Endothelial cell (in vitro differentiated cells): ENCODE data around the gene PLEKHA4. TPM values are rescaled to one million over a fixed set of nuclear protein-coding genes. Genes with fewer than 3 reads are reported as not detected.
"Not testable (repeated sequence)": the region's sequence is repeated elsewhere in the genome, so short reads cannot be mapped to it uniquely, and the experiment has no call there.

Source experiments
- DNase-seq: peaks from one replicate; pipeline ENCODE4 v3.0.0; 2021; ENCODE audit warnings: low spot score
- H3K27ac Mint-ChIP-seq: one replicate; pipeline ENCODE4 v1.8.0; 2021; ENCODE audit warnings: mixed read lengths, inconsistent platforms; ENCODE audit not compliant: unreplicated experiment
- H3K27me3 Mint-ChIP-seq: one replicate; pipeline ENCODE4 v1.8.0; 2021; ENCODE audit warnings: mild to moderate bottlenecking, moderate library complexity, mixed read lengths, inconsistent platforms; ENCODE audit not compliant: unreplicated experiment
- H3K36me3 Mint-ChIP-seq: one replicate; pipeline ENCODE4 v1.8.0; 2021; ENCODE audit warnings: mild to moderate bottlenecking, low read depth, mixed read lengths, inconsistent platforms; ENCODE audit not compliant: unreplicated experiment
- H3K4me1 Mint-ChIP-seq: one replicate; pipeline ENCODE4 v1.8.0; 2021; ENCODE audit warnings: mild to moderate bottlenecking, mixed read lengths, inconsistent platforms; ENCODE audit not compliant: unreplicated experiment
- H3K4me3 Mint-ChIP-seq: one replicate; pipeline ENCODE4 v1.8.0; 2021; ENCODE audit warnings: mild to moderate bottlenecking, mixed read lengths, inconsistent platforms; ENCODE audit not compliant: unreplicated experiment
- H3K9me3 Mint-ChIP-seq: one replicate; pipeline ENCODE4 v1.8.0; 2021; ENCODE audit warnings: mixed read lengths, inconsistent platforms; ENCODE audit not compliant: unreplicated experiment
- total RNA-seq: library from RNA; stranded (reverse); fragmentation: NEBNext Ultra II Directional; extraction: Animal tissue kit (Norgen Biotek cat#: 25700); gene quantifications from one replicate; pipeline ENCODE4 v1.2.1, GENCODE V29; 2021; ENCODE audit not compliant: unreplicated experiment
- TF ChIP-seq, protein P1 (sequence below): fragments of 200-600 bp; sonication (generic); IDR thresholded peaks from one replicate; pipeline ENCODE4 v1.5.0; 2021; ENCODE audit warnings: antibody characterized with exemption; ENCODE audit not compliant: unreplicated experiment

PLEKHA4 gene
- total RNA-seq, 1 donor from 2014 or later, result 14.1 TPM

DNA sequence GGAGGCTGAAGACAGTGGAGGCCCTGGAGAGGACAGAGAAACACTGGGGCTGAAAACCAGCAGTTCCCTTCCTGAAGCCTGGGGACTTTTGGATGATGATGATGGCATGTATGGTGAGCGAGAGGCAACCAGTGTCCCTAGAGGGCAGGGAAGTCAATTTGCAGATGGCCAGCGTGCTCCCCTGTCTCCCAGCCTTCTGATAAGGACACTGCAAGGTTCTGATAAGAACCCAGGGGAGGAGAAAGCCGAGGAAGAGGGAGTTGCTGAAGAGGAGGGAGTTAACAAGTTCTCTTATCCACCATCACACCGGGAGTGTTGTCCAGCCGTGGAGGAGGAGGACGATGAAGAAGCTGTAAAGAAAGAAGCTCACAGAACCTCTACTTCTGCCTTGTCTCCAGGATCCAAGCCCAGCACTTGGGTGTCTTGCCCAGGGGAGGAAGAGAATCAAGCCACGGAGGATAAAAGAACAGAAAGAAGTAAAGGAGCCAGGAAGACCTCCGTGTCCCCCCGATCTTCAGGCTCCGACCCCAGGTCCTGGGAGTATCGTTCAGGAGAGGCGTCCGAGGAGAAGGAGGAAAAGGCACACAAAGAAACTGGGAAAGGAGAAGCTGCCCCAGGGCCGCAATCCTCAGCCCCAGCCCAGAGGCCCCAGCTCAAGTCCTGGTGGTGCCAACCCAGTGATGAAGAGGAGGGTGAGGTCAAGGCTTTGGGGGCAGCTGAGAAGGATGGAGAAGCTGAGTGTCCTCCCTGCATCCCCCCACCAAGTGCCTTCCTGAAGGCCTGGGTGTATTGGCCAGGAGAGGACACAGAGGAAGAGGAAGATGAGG is 5.3 kb upstream of the PLEKHA4 start:
- Mint-ChIP-seq H3K36me3 (peaks cover 49% of the 10 kb centered on the region), H3K4me3 (peak overlapping the region; percentile 100), H3K27ac (peak overlapping the region; percentile 100), H3K4me1 (peaks cover 42% of the 10 kb centered on the region), H3K9me3 (no peaks in the 10 kb centered on the region), H3K27me3 (peaks cover 48% of the 10 kb centered on the region)
- TF ChIP-seq, protein P1, sequence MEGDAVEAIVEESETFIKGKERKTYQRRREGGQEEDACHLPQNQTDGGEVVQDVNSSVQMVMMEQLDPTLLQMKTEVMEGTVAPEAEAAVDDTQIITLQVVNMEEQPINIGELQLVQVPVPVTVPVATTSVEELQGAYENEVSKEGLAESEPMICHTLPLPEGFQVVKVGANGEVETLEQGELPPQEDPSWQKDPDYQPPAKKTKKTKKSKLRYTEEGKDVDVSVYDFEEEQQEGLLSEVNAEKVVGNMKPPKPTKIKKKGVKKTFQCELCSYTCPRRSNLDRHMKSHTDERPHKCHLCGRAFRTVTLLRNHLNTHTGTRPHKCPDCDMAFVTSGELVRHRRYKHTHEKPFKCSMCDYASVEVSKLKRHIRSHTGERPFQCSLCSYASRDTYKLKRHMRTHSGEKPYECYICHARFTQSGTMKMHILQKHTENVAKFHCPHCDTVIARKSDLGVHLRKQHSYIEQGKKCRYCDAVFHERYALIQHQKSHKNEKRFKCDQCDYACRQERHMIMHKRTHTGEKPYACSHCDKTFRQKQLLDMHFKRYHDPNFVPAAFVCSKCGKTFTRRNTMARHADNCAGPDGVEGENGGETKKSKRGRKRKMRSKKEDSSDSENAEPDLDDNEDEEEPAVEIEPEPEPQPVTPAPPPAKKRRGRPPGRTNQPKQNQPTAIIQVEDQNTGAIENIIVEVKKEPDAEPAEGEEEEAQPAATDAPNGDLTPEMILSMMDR, result no peak
- no peak for DNase-seq

DNA sequence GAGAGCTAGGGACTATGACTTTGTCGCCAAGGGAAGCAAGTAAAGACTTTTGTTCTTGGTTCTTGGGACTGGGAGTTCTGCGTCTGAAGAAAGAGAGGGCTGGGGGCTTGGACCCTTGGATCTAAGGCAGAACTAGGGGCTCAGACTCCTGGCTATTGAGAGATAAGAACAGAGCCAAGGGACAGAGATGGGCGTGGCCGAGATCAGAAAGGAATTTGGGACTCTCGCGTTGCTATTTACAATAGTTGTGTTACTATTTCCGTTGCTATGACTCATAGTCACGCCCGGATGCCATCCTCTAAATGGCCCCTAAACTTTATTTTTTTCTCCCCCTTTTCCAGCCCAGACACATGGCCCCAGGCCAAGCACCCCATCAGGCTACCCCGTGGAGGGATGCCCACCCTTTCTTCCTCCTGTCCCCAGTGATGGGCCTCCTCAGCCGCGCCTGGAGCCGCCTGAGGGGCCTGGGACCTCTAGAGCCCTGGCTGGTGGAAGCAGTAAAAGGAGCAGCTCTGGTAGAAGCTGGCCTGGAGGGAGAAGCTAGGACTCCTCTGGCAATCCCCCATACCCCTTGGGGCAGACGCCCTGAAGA is 4.6 kb upstream of the PLEKHA4 start:
- Mint-ChIP-seq H3K36me3 (peaks cover 51% of the 10 kb centered on the region), H3K9me3 (no peaks in the 10 kb centered on the region), H3K4me1 (peaks cover 47% of the 10 kb centered on the region), H3K4me3 (peak overlapping the region; percentile 100), H3K27me3 (peaks cover 43% of the 10 kb centered on the region), H3K27ac (peak overlapping the region; percentile 100)
- peak; percentile 59 for DNase-seq
- TF ChIP-seq, protein P1, result no peak

DNA sequence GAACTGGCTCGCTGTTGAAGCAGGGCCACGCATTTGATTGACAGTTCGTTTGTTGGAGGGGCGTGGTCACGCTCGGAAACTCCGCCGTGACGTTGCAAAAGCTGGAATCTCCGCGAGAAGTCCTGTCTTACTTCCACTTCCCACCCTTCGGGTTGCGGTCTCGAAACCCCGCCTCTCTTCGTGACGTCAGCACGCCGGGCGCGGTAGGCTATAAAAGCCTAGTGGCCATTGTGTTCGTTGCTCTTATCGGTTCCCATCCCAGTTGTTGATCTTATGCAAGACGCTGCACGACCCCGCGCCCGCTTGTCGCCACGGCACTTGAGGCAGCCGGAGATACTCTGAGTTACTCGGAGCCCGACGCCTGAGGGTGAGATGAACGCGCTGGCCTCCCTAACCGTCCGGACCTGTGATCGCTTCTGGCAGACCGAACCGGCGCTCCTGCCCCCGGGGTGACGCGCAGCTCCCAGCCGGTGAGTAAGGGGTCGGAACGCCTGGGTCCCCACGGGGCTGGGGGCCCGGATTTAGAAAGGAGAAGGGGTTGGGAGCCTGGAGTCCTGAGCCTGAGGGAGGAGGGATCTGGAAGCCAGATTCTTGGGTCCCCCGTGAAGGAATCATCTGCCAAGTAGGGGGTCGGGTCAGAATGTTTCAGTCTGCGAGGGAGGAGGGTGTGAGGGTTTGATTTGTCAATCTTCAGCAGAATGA is 3.9 kb upstream of the PLEKHA4 start, which contains the start of gene PPP1R15A:
Gene PPP1R15A, plus strand, starts transcription at position 240 of the 702 bp plus-strand sequence. CDS start 813 bp downstream, outside the sequence.
- DNase-seq, result peak; percentile 99
- peaks cover 46% of the 10 kb centered on the region for H3K4me1 Mint-ChIP-seq
- peaks cover 40% of the 10 kb centered on the region for H3K27me3 Mint-ChIP-seq
- peak within 1 kb of the TSS; percentile 100 for H3K4me3 Mint-ChIP-seq
- no peaks in the 10 kb centered on the region for H3K9me3 Mint-ChIP-seq
- TF ChIP-seq, protein P1, result no peak
- H3K36me3 Mint-ChIP-seq, result peaks cover 49% of the 10 kb centered on the region
- H3K27ac Mint-ChIP-seq, result peak within 1 kb of the TSS; percentile 100

DNA sequence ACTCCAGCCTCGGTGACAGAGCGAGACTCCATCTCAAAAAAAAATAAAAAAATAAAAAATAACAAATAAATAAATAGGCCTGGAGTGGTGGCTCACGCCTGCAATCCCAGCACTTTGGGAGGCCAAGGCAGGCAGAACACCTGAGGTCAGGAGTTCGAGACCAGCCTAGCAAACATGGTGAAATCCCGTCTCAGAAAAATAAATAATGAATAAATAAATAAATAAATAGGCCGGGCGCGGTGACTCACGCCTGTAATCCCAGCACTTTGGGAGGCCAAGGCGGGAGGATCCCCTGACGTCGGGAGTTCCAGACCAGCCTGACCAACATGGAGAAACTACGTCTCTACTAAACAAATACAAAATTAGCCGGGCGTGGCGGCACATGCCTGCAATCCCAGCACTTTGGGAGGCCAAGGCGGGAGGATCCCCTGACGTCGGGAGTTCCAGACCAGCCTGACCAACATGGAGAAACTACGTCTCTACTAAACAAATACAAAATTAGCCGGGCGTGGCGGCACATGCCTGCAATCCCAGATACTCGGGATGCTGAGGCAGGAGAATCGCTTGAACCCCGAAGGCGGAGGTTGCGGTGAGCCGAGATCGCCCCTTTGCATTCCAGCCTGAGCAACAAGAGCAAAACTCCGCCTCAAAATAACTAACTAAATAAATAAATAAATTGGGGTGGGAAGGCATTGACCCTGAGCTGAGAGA is 3.2 kb upstream of the PLEKHA4 start:
- Mint-ChIP-seq H3K4me3 (peak overlapping the region; percentile 100), H3K27me3 (peaks cover 40% of the 10 kb centered on the region), H3K36me3 (peaks cover 53% of the 10 kb centered on the region), H3K27ac (peak overlapping the region; percentile 100), H3K4me1 (peaks cover 52% of the 10 kb centered on the region)
- H3K9me3 Mint-ChIP-seq, DNase-seq: not testable (repeated sequence)

- no peaks in the 10 kb centered on the region for H3K9me3 Mint-ChIP-seq
These were observed 1.6 kb upstream of the PLEKHA4 start for GRCh38 chr19:48870048-48870447.

More at GRCh38 chr19:48870048-48870447, 1.6 kb upstream of the PLEKHA4 start:
- no peak overlapping the region for H3K4me3 Mint-ChIP-seq
- H3K27me3 Mint-ChIP-seq, result peaks cover 32% of the 10 kb centered on the region
- peaks cover 40% of the 10 kb centered on the region for H3K36me3 Mint-ChIP-seq
- TF ChIP-seq, protein P1, result no peak
- no peak for DNase-seq
- H3K27ac Mint-ChIP-seq, result no peak overlapping the region
- H3K4me1 Mint-ChIP-seq, result peaks cover 46% of the 10 kb centered on the region
